ENCODE data around the gene PRKG1.

PRKG1 gene

GRCh38 chr10:51074238-51075028 is at the start of gene PRKG1:
Gene PRKG1 (plus strand): TSS chr10:51074487.
- DNase-seq, result no peak

GRCh38 chr10:51028420-51028819 is 45.9 kb upstream of the PRKG1 start:
- DNase-seq, result no peak

- no peak for DNase-seq
These were observed 45.1 kb upstream of the PRKG1 start for GRCh38 chr10:51029172-51029641.

GRCh38 chr10:51030480-51030879 is 43.8 kb upstream of the PRKG1 start:
- DNase-seq, result no peak

GRCh38 chr10:51031950-51032349 is 42.3 kb upstream of the PRKG1 start:
- DNase-seq, result no peak

GRCh38 chr10:51034769-51035168 is 39.5 kb upstream of the PRKG1 start:
- no peak for DNase-seq

GRCh38 chr10:51035344-51035743 is 38.9 kb upstream of the PRKG1 start:
- no peak for DNase-seq

GRCh38 chr10:51045871-51046270 is 28.4 kb upstream of the PRKG1 start:
- DNase-seq, result no peak

GRCh38 chr10:51046654-51047053 is 27.6 kb upstream of the PRKG1 start:
- no peak for DNase-seq

- DNase-seq, result no peak
These were observed 26.4 kb upstream of the PRKG1 start for GRCh38 chr10:51047857-51048256.

GRCh38 chr10:51048792-51049191 is 25.5 kb upstream of the PRKG1 start:
- DNase-seq, result no peak

- DNase-seq, result no peak
These were observed 22.1 kb upstream of the PRKG1 start for GRCh38 chr10:51052163-51052562.

GRCh38 chr10:51057925-51058324 is 16.4 kb upstream of the PRKG1 start:
- no peak for DNase-seq

GRCh38 chr10:51063166-51063565 is 11.1 kb upstream of the PRKG1 start:
- no peak for DNase-seq

- DNase-seq, result no peak
These were observed 10.4 kb upstream of the PRKG1 start for GRCh38 chr10:51063659-51064535.

- no peak for DNase-seq
These were observed 8.1 kb upstream of the PRKG1 start for GRCh38 chr10:51066231-51066630.

- no peak for DNase-seq
These were observed 2.1 kb upstream of the PRKG1 start for GRCh38 chr10:51072210-51072609.

- DNase-seq, result no peak
These were observed 1.3 kb upstream of the PRKG1 start for GRCh38 chr10:51072921-51073434.

- DNase-seq, result no peak
These were observed 642 bp upstream of the PRKG1 start for GRCh38 chr10:51073453-51074237.

GRCh38 chr10:51075043-51075872 is 971 bp downstream of the PRKG1 start:
- DNase-seq, result no peak

GRCh38 chr10:51075873-51076229 is 1.6 kb downstream of the PRKG1 start:
- no peak for DNase-seq

GRCh38 chr10:51076299-51076841 is 2.1 kb downstream of the PRKG1 start:
- no peak for DNase-seq

All from CD4-positive, alpha-beta T cell treated with Interleukin-6 for 4 hours (primary cell).